NAMALWA (cell line): ENCODE measurements around the gene CFL2.
A peak's percentile ranks its signal among the peaks of the same experiment; 100 is the strongest.
"Not testable (repeated sequence)": the region's sequence is repeated elsewhere in the genome, so short reads cannot be mapped to it uniquely, and the experiment has no call there.

ENCODE experiments used
- DNase-seq: peaks from one replicate; pipeline ENCODE4 v3.0.0-alpha.2; 2015; ENCODE audit warnings: low spot score

Gene CFL2

DNA sequence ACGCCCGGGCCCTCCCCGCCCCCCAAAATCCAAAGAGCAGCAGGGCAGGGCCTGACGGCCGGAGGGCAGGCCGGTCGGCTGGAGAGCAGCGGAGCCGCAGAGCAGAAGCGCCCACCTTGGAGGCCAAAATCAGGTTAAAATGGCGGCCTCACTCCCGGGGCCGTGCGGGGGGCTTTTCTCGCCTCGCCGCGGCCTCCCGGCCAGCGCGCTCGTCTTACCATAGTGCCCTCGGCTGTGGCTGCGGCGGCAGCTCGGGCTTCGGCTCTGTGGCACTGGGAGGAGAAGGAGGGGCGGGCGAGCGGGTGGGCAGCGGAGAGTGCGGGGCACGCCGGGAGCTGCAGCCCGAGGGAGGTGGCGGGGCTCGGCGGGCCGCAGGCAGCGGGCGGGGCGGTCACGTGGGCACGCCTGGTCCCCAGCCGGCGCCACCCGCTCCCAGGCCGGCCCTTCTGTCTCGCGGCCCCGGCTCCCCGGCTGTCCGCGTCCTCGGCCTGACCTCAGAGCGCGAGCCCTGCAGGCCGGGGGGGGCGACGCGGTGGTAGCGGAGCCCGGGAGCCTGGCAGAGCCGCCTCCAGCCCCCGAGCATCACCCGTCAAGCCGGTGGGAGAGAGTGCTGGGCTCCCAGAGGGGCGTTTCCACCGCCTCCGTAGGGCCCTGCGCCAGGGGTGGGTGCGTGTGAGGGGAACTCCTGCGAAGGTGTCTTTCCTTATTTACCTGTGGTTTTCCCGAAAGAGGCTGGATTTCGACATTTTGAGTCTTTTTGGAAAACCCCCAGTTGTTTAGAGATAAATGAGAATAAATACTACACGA is at the start of gene CFL2:
TSS of gene CFL2 (minus strand) at position 274 of the 807 bp plus-strand sequence. CDS start at position 221, 53 bp downstream.
- peak; percentile 53 for DNase-seq

DNA sequence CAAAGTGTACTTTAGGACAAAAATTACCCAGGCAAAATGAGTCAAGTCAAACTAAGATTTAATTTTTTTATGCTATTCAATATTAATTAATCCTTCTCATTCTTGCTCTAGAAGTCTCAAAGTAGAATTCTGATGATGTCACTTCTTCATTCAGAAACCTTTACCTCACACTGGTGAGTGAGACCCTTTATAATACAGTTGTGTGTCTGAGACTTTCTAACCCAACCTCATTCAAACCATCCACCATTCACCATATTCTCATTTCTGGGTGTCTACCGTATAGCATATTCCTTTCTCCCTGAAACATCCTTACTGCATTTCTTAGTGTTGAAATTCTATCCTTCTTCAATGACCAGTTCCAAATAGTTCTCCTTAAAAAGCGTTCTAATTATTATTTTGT is 40.8 kb upstream of the CFL2 start:
- DNase-seq, result no peak

DNA sequence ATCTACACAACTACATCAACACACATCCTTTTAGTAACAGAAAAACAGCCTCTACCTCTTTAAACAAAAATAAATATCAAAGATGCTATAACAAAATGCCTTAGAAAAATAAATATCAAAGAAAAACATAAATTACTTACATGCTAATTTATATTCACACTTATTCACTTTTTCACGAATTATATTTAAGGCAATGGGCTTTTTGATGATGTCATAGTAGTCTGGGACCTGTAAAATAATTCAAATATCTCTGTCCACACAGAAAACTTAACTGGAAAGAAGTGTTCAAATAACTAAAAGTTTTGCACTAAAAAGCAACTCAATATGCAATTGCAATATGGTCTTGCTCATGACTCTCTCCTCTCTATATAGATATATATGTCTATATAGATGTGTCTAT is 40.3 kb upstream of the CFL2 start:
- DNase-seq, result no peak

DNA sequence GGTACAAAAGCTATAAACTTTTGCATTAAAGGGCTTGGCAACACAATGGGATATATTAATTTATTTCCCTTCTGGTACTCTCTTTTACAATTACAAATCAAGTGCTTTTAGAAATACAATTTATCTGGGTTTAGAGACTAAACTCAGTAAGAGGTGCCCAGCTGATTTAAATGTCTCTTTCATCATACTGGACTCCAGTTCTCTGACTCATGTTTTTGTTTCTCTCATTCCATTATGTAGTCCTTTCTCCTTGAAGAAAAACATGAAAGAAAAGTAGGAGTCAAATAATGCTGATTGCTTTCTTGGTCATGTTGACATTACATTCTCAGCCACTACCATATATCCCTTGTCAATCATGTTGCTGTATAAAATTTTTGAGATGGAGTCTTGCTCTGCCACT is 36.3 kb upstream of the CFL2 start:
- DNase-seq, result no peak

DNA sequence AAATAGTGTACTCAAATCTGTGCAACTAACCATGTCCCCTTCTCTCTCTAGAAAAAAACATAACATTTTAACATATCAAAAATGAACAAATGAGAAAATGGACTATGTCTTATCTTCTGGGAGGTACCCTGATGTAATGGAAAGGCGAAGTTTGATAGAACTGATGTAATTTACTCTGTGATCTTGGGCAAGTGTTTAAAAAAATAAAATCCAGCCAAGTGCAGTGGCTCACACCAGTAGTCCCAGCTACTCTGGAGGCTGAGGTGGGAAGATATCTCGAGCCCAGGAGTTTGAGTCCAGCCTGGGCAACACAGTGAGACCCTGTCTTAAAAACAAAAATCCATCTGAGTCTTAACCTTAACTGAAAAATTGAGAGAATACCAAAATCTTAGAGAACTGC is 35.8 kb upstream of the CFL2 start:
- no peak for DNase-seq

DNA sequence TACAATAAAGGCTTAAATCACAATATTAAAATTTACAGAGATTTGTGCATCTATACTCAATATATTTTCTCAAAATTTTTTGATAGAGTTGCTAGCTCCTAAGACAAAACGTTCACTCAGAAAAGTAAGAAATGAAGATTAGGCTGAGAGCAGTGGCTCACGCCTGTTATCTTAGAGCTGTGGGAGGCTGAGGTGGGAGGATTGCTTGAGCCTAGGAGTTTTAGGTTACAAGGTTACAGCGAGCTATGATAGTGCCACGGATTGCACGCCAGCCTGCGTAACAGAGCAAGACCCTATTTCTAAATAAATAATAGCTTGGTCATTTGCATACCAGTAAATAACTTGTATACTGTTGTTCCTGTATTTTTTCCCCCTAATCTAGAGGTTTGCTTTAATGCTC is 35.0 kb upstream of the CFL2 start:
- DNase-seq, result no peak

DNA sequence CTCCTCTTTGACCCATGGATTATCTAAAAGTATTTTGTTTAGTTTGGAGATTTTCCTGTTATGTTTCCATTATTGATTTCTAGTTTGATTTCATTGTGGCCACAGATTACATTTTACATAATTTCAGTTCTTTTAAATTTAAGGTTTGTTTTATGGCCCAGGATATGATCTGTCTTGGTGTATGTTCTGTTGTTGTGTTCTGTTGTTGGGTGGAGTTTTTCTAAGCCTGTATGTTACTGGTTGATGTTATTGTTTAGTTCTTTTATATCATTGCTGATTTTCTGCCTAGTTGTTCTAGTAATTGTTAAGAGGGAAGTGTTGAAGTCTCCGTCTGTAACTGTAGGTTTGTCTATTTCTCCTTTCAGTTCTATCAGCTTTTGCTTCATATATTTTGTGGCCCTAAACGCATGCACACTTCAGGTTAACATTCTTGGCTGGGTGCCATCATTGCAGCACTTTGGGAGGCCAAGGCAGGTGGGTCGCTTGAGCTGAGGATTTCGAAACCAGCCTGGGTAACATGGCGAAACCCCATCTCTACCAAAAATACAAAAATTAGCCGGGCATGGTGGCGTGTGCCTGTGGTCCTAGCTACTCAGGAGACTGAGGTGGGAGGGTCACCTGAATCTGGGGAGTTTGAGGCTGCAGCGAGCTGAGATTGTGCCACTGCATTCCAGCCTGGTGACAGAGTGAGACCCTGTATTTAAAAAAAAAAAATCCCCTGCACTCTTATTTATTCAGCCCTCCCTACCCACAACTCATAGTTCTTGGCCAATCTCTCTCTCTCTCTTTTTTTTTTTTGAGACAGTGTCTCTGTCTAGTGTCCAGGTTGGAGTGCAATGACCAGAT is 28.1 kb upstream of the CFL2 start:
- no peak for DNase-seq

DNA sequence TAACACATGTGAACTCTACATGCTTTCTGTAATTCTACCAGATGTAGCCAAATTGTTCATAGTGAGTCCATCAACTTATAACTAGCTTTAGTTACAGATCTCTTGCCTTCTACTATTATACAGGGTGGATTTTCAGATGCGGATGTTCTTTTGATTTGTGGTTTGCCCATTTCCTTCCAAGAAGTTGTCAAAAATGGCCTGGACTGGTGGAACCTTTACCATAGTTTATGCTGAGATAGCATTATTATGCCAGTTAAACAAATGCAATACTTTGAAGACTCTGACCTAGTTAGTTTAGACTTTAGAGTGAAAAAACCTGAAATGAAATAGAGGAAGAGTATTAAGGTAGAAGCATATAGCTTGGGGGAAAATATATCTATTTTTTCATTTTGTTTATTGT is 27.4 kb upstream of the CFL2 start:
- no peak for DNase-seq

DNA sequence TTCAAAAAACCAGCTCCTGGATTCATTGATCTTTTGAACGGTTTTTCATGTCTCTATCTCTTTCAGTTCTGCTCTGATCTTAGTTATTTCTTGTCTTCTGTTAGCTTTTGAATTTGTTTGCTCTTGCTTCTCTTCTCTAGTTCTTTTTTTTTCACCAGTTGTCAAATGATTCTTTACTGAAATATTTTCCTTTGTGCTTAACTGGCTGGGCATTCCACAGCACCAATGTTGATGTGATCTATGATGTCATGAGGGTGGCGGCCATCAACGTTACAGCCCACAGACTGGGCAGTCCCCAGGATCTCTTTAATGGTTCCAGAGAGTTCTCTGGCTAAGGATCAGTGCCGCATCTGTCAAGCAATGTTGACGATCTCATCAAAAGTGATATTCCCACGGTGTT is 25.7 kb upstream of the CFL2 start:
- not testable (repeated sequence) for DNase-seq

DNA sequence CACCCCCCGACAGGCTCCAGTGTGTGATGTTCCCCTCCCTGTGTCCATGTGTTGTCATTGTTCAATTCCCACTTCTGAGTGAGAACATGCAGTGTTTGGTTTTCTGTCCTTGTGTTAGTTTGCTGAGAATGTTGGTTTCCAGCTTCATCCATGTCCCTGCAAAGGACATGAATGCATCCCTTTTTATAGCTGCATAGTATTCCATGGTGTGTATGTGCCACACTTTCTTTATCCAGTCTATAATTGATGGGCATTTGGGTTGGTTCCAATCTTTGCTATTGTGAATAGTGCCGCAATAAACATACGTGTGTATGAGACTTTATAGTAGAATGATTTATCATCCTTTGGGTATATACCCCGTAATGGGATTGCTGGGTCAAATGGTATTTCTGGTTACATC is 22.7 kb upstream of the CFL2 start:
- not testable (repeated sequence) for DNase-seq

DNA sequence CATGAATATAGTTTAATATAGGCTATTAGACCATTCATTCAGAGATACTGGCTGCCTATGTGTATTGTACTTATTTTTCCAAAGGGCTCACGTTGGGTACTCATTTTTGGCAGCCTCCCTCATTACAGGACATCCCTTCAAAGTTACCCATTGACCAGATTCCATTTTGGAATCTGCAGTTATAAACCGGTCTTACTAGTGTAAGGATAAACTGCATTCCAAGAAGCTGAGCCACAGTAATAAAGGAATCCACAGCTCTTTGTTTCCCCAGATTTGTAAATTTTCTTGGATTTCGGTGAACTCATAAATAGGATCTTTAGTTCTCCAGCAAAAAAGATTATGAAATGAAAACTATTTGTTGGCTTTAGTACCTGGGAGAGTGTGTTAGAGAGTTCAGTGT is 18.9 kb upstream of the CFL2 start:
- no peak for DNase-seq

DNA sequence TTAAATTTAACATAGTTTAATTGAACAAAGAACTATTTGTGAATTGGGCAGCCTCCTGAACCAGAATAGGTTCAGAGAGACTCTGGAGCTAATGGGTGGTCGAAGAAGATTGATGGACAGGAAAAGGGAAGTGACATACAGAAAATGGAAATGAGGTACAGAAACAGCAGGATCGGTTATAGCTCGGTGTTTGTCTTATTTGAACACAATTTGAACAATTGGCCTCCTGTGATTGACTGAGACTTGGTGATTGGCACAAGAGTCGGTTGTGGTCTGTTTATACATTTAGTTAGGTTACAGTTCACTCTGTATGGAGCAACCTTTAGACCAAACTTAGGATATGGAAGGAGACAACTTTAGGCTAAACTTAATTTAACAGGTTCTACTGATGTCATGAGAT is 18.4 kb upstream of the CFL2 start:
- no peak for DNase-seq

DNA sequence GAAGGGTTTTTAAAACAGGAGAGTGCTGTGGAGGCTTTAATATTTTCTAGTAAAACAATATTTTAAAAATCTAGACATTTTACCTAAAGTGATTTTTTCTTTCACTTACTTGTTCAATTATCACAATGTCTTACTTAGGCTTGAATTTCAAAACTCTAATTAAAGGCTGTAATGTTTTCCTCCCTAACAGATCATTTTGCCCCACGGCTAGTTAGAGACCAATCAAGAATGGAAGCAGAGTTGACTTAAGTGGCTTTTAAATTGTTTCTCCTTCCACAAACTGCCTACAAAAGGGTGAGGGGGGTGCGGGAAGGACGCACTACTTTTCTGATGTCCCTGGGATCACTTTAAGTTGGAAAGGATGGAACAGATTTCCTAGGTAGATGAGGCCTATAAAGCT is 9.5 kb upstream of the CFL2 start:
- DNase-seq, result no peak

DNA sequence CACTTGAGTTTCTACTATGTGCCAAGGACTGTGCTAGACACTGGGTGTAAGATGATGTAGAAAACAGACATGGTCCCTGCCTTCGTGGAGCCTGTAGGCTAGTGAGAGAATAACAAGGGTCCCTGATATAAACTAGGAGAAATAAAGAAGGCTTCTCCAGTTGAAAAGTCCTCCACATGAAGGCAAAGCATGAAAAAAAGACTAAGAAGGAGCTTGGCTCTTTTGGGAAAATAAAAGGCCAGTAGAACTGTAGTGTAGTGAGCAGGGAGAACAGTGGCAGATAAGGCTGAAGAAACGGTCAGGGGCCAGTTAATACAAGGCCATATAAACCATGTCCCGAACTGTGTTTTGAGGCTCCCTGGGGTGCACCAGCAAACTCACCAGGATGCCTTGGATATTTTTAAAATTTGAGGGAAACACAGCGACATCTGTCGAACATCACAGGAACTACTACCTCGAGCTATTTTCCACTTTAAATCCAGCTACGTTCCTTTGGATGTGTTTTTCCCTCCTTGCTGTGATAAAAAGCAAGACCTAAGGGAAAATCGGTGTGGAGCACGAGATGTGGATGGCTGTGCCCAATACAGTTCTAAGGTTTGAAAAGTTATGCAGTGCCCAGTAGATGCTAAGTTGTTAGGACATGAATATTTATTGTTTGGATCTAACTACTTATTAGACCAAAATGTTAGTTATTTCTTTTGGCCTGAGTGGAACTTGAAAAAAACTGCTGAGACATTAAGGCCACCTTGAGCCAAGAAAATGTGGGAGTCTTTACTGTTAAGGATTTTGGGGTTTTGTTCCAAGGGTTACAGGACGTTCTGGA is 8.5 kb upstream of the CFL2 start:
- peak; percentile 53 for DNase-seq

DNA sequence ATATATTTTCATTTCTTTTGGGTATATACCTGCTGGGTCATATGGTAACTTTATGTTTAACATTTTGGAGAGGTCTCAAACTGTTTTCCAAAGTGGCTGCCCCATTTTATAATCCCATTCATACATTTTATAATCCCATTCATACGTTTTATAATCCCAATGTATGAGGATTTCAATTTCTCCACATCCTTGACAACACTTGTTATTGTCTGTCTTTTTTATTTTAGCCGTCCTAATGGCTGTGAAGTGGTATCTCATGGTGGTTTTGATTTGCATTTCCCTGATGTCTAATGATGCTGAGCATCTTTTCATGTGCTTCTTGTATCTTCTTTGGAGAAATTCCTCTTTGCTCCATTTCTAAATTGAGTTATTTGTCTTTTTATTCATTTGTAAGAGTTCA is 6.7 kb upstream of the CFL2 start:
- DNase-seq, result no peak

DNA sequence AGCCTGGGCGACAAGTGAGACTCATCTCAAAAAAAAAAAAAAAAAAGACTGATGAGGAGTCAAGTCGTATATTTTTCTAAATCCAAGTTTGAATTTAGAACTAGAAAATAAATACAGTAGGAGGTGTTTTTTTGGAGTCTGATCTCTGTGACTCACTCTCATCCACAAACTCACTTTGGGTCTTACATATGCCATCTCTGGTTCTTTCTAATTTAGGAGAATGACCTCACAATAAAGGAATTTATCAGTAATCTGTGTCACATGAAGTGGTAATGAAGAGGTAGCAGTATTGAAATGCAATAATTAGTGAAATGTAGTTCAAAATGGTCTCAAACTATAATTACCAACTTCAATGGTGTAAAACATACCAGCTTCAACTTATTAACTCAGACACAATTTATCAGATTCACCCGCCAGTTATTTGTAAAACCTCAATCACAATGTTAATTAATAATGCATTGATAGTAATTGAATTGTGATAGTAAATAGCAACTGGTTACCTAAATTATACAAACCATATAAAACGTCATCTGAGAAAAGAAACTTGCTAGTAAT is 4.4 kb upstream of the CFL2 start:
- no peak for DNase-seq

DNA sequence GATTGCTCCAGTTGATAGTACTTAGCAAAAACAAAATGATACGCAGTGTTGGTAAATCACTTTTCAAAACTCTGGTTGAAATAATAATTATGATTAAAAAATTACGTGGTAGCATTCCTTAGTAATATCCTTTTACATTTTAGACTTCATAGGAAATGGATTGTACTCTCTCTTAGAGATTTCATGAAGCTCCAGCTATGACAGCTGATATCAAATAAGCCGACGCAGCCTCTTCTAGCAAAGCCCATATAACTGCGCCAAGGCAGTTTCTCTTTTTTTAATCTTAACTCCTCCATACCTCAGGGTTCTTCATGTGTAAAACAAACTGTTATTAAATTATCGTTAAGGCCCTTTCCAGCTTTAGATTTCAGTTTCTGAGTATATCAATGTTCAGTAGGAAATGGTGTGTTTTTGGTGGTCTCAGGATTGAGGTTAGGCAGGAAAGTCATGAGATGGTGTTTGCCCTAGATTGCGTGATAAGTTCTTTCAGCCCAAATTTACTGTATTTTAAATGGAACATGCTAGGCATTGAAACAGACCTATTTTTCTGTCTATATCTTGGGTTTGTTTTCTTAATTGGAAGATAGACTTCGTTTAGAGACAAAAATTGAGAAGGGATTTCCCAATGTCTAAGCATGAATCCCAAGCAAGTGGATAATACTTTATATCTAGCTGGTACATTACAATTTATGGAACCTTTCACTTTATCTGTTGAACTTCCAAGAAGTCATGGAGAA is 902 bp upstream of the CFL2 start:
- DNase-seq, result no peak

DNA sequence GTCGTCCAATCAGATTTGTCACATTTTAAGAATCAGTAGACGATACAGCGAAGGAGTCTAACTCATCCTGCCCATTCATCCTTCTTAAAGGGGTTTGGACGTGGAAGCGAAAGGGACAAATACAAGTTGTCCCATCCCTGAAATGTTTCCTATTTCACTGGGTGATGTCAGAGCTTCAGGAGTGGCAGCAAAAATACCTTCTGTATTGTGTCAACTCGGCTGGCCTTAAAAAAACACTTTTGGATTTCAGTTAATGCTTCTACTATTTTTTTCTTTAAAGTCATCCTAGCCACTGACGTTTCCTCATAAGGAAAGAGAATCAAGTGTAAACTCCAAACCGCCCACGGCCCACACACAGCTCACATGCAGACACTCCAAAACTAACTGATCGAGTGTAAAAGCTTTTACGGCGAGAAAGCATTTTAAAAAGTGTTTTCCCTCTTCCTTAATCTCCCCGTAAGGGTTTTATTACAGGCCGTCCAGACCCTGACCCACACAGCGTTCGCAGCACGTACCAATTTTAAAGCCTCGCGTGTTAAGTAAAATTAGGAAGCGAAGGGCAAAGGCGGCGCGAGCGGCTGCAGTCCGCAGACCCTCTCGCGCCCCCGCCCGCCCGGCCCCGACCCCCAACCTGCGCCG is 593 bp downstream of the CFL2 start:
- peak; percentile 28 for DNase-seq

DNA sequence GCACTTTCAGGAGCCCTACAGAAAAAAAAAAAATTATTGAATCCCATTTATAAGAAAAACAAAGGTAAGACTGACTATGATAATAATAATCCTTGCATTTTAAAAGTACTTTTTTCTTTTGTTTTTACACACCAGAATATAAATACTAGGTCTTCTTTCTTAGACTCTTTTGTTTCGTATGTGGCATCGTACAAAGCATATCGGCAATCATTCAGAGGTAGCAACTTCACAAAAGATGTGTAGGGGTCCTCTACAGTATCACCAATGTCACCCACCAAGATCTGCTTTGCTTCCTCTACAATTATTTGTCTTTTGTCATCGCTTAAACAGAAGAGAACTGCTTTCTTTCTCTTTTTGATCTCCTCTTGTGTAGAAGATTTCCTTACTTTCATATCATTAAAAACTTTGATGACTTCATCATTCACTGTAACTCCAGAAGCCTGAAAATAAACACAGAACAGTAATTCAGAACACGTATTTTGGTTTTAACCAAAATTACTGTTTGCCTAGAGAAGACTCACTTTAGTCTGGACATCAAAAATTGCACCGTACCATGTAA is 1.2 kb downstream of the CFL2 start:
- peak; percentile 20 for DNase-seq
